Neural progenitor cell (in vitro differentiated cells): ENCODE data around the gene RGMA.

Experiments
- CTCF ChIP-seq: fragments of 200-600 bp; sonication (generic); IDR thresholded peaks from 2 replicates; pipeline ENCODE4 v1.5.1; 2017; ENCODE audit warnings: antibody characterized with exemption, mild to moderate bottlenecking
- EZH2 ChIP-seq: fragments of 200-600 bp; sonication (generic); IDR thresholded peaks from 2 replicates; pipeline ENCODE4 v1.6.1; 2017; ENCODE audit warnings: antibody characterized with exemption, mild to moderate bottlenecking, moderate library complexity
- EZH2phosphoT487 ChIP-seq: fragments of 200-600 bp; sonication (generic); IDR thresholded peaks from 2 replicates; pipeline ENCODE4 v1.6.1; 2017; ENCODE audit warnings: antibody characterized with exemption

- TF ChIP-seq CTCF (no peak), EZH2phosphoT487 (no peak), EZH2 (no peak)
Measured at GRCh38 chr15:93007994-93008393, 81.0 kb downstream of the RGMA start.
